ENCODE data around the gene SYNJ2.

Gene SYNJ2

GRCh38 chr6:158124288-158124687 is 142.6 kb downstream of the SYNJ2 start:
- no peak for DNase-seq (ENCODE audit: low read depth)

GRCh38 chr6:158125271-158125670 is 143.6 kb downstream of the SYNJ2 start:
- DNase-seq (ENCODE audit: low read depth), result no peak

- DNase-seq (ENCODE audit: low read depth), result no peak
Observed at GRCh38 chr6:158131926-158132325, 150.3 kb downstream of the SYNJ2 start.

GRCh38 chr6:158142789-158143188 is 161.1 kb downstream of the SYNJ2 start:
- DNase-seq (ENCODE audit: low read depth), result no peak

GRCh38 chr6:158143700-158144099 is 162.0 kb downstream of the SYNJ2 start:
- no peak for DNase-seq (ENCODE audit: low read depth)

All from stimulated activated CD8-positive, alpha-beta memory T cell treated with anti-CD3 and anti-CD28 coated beads, Interleukin-7, amount 100 ng/mL, for 24 hours (primary cell).